Body of pancreas (tissue), 4 donors: ENCODE results near the gene MYO1G.

Experiments used
- POLR2A ChIP-seq, 3 donors: fragments of 450-650 bp; IDR thresholded peaks; one replicate each; pipeline ENCODE4 v1.6.1; 2016; ENCODE audit warnings: antibody characterized with exemption in 3 of 3, mild to moderate bottlenecking in 2 of 3
- TF ChIP-seq, protein P1 (sequence below), 7 experiments: fragments of 450-650 bp in 4 of 7; fragments of 200-600 bp in 3 of 7; sonication (generic) in 3 of 7; IDR thresholded peaks; one replicate each; pipeline ENCODE4 v1.5.1; 2016 to 2019; ENCODE audit warnings: antibody characterized with exemption in 7 of 7

DNA sequence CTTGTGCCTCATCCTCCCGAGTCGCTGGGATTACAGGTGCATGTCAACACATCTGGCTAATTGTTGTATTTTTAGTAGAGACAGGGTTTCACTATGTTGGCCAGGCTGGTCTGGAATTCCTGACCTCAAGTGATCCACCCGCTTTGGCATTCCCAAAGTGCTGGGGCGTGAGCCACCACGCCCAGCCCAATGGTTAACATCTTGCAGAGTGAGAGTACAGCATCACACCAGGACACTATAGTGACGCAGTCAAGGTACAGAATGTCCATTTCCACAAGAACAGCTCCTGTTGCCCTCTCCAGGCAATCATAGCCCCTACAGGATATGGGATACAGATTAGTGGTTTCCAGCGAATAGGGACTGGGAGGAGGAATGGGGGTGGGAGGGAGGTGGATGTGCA, 34.0 kb downstream of the MYO1G start:
- TF ChIP-seq, protein P1, sequence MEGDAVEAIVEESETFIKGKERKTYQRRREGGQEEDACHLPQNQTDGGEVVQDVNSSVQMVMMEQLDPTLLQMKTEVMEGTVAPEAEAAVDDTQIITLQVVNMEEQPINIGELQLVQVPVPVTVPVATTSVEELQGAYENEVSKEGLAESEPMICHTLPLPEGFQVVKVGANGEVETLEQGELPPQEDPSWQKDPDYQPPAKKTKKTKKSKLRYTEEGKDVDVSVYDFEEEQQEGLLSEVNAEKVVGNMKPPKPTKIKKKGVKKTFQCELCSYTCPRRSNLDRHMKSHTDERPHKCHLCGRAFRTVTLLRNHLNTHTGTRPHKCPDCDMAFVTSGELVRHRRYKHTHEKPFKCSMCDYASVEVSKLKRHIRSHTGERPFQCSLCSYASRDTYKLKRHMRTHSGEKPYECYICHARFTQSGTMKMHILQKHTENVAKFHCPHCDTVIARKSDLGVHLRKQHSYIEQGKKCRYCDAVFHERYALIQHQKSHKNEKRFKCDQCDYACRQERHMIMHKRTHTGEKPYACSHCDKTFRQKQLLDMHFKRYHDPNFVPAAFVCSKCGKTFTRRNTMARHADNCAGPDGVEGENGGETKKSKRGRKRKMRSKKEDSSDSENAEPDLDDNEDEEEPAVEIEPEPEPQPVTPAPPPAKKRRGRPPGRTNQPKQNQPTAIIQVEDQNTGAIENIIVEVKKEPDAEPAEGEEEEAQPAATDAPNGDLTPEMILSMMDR (IDR thresholded peaks at IDR 0.05): no peak
- no peak for TF ChIP-seq POLR2A (IDR thresholded peaks at IDR 0.05)
